Neural progenitor cell (in vitro differentiated cells): ENCODE results near the gene EFCAB8. TPM values are rescaled to one million over a fixed set of nuclear protein-coding genes. Genes with fewer than 3 reads are reported as not detected.

Experiments
- DNase-seq: peaks from one replicate; pipeline ENCODE4 v3.0.0-alpha.2; 2016; ENCODE audit warnings: low spot score
- H2AFZ ChIP-seq: fragments of 200-600 bp; sonication (generic); replicated peaks from 2 replicates; pipeline ENCODE4 v1.6.1; 2016; ENCODE audit warnings: antibody characterized with exemption
- H3F3A ChIP-seq: fragments of 200-600 bp; sonication (generic); 2 replicates; pipeline ENCODE4 v1.6.1; 2016; ENCODE audit warnings: antibody characterized with exemption, low read depth
- H3K27ac ChIP-seq: fragments of 200-600 bp; sonication (generic); 2 replicates; pipeline ENCODE4 v1.5.1; 2016; ENCODE audit warnings: mild to moderate bottlenecking
- H3K27me3 ChIP-seq: fragments of 200-600 bp; sonication (generic); 2 replicates; pipeline ENCODE4 v1.6.1; 2016; ENCODE audit warnings: mild to moderate bottlenecking, moderate library complexity
- H3K36me3 ChIP-seq: fragments of 200-600 bp; sonication (generic); 2 replicates; pipeline ENCODE4 v1.5.1; 2016
- H3K4me1 ChIP-seq: fragments of 200-600 bp; sonication (generic); 2 replicates; pipeline ENCODE4 v1.6.1; 2016; ENCODE audit warnings: mixed run types
- H3K4me2 ChIP-seq: fragments of 200-600 bp; sonication (generic); 2 replicates; pipeline ENCODE4 v1.6.1; 2016
- H3K4me3 ChIP-seq: fragments of 200-600 bp; sonication (generic); 2 replicates; pipeline ENCODE4 v1.5.1; 2016
- H3K79me2 ChIP-seq: fragments of 200-600 bp; sonication (generic); 2 replicates; pipeline ENCODE4 v1.6.1; 2016; ENCODE audit warnings: low read depth
- H3K9ac ChIP-seq: fragments of 200-600 bp; sonication (generic); 2 replicates; pipeline ENCODE4 v1.6.1; 2016
- H3K9me3 ChIP-seq: fragments of 200-600 bp; sonication (generic); 2 replicates; pipeline ENCODE4 v1.5.1; 2016; ENCODE audit warnings: low read depth
- H4K20me1 ChIP-seq: fragments of 200-600 bp; sonication (generic); 2 replicates; pipeline ENCODE4 v1.6.1; 2016; ENCODE audit warnings: low read depth
- H3K27ac Mint-ChIP-seq: 3 replicates; pipeline ENCODE4 v1.8.0; 2021; ENCODE audit warnings: mixed read lengths
- H3K27me3 Mint-ChIP-seq: 2 replicates; pipeline ENCODE4 v1.8.0; 2022; ENCODE audit warnings: low read depth, mild to moderate bottlenecking, inconsistent platforms, moderate library complexity, mixed read lengths; ENCODE audit not compliant: insufficient read depth
- H3K36me3 Mint-ChIP-seq: 3 replicates; pipeline ENCODE4 v1.8.0; 2021; ENCODE audit warnings: mixed read lengths
- H3K4me1 Mint-ChIP-seq: 3 replicates; pipeline ENCODE4 v1.8.0; 2021; ENCODE audit warnings: mixed read lengths
- H3K4me3 Mint-ChIP-seq: 3 replicates; pipeline ENCODE4 v1.8.0; 2021; ENCODE audit warnings: mild to moderate bottlenecking, moderate library complexity, mixed read lengths
- H3K9me3 Mint-ChIP-seq: 3 replicates; pipeline ENCODE4 v1.8.0; 2020; ENCODE audit warnings: mixed read lengths
- CTCF ChIP-seq: fragments of 200-600 bp; sonication (generic); IDR thresholded peaks from 2 replicates; pipeline ENCODE4 v1.5.1; 2017; ENCODE audit warnings: antibody characterized with exemption, mild to moderate bottlenecking
- EZH2 ChIP-seq: fragments of 200-600 bp; sonication (generic); IDR thresholded peaks from 2 replicates; pipeline ENCODE4 v1.6.1; 2017; ENCODE audit warnings: antibody characterized with exemption, mild to moderate bottlenecking, moderate library complexity
- EZH2phosphoT487 ChIP-seq: fragments of 200-600 bp; sonication (generic); IDR thresholded peaks from 2 replicates; pipeline ENCODE4 v1.6.1; 2017; ENCODE audit warnings: antibody characterized with exemption
- total RNA-seq: library from RNA; depleted of rRNA; stranded (reverse); fragments of >200 nt; gene quantifications from 2 replicates; pipeline ENCODE4 v1.2.3, GENCODE V29; 2015; ENCODE audit warnings: low replicate concordance

EFCAB8 gene
- total RNA-seq, 1 donor from 2014 or later, result not detected

GRCh38 chr20:32929162-32929561 is 70.4 kb downstream of the EFCAB8 start:
- Mint-ChIP-seq H3K27ac (no peak overlapping the region), H3K4me3 (no peak overlapping the region), H3K27me3 (no peaks in the 10 kb centered on the region), H3K9me3 (no peaks in the 10 kb centered on the region), H3K36me3 (no peaks in the 10 kb centered on the region), H3K4me1 (no peaks in the 10 kb centered on the region)
- H3K27me3 ChIP-seq, result peaks cover 1% of the 10 kb centered on the region
- H3K27ac ChIP-seq, result no peak overlapping the region
- H3K4me1 ChIP-seq, result no peaks in the 10 kb centered on the region
- no peak for TF ChIP-seq EZH2
- TF ChIP-seq EZH2phosphoT487, result no peak
- no peaks in the 10 kb centered on the region for H4K20me1 ChIP-seq
- no peak for DNase-seq
- H2AFZ ChIP-seq, result no peak overlapping the region
- no peaks in the 10 kb centered on the region for H3F3A ChIP-seq
- H3K4me3 ChIP-seq, result no peak overlapping the region
- no peaks in the 10 kb centered on the region for H3K79me2 ChIP-seq
- no peaks in the 10 kb centered on the region for H3K36me3 ChIP-seq
- no peak overlapping the region for H3K9ac ChIP-seq
- H3K4me2 ChIP-seq, result no peak overlapping the region
- no peaks in the 10 kb centered on the region for H3K9me3 ChIP-seq

GRCh38 chr20:32930181-32930580 is 71.5 kb downstream of the EFCAB8 start:
- Mint-ChIP-seq H3K4me1 (no peaks in the 10 kb centered on the region), H3K4me3 (no peak overlapping the region), H3K36me3 (no peaks in the 10 kb centered on the region), H3K9me3 (peaks cover 2% of the 10 kb centered on the region), H3K27me3 (no peaks in the 10 kb centered on the region), H3K27ac (no peak overlapping the region)
- no peaks in the 10 kb centered on the region for H3K36me3 ChIP-seq
- H3F3A ChIP-seq, result no peaks in the 10 kb centered on the region
- H3K9ac ChIP-seq, result no peak overlapping the region
- DNase-seq, result no peak
- no peak overlapping the region for H3K4me3 ChIP-seq
- H3K27ac ChIP-seq, result no peak overlapping the region
- no peaks in the 10 kb centered on the region for H3K4me1 ChIP-seq
- no peak overlapping the region for H2AFZ ChIP-seq
- H3K4me2 ChIP-seq, result no peak overlapping the region
- no peaks in the 10 kb centered on the region for H4K20me1 ChIP-seq
- no peaks in the 10 kb centered on the region for H3K9me3 ChIP-seq
- TF ChIP-seq EZH2phosphoT487, result no peak
- no peak for TF ChIP-seq EZH2
- TF ChIP-seq CTCF, result no peak
- no peaks in the 10 kb centered on the region for H3K79me2 ChIP-seq
- no peaks in the 10 kb centered on the region for H3K27me3 ChIP-seq

GRCh38 chr20:32930701-32931100 is 72.0 kb downstream of the EFCAB8 start:
- H3K9me3 Mint-ChIP-seq, result peaks cover 2% of the 10 kb centered on the region
- H4K20me1 ChIP-seq, result no peaks in the 10 kb centered on the region
- no peaks in the 10 kb centered on the region for H3K79me2 ChIP-seq
- no peaks in the 10 kb centered on the region for H3K36me3 Mint-ChIP-seq
- H3K9ac ChIP-seq, result no peak overlapping the region
- TF ChIP-seq EZH2 (no peak), CTCF (no peak), EZH2phosphoT487 (no peak)
- H3K27me3 ChIP-seq, result no peaks in the 10 kb centered on the region
- DNase-seq, result no peak
- H3F3A ChIP-seq, result no peaks in the 10 kb centered on the region
- H3K9me3 ChIP-seq, result no peaks in the 10 kb centered on the region
- H3K4me1 ChIP-seq, result no peaks in the 10 kb centered on the region
- no peak overlapping the region for H3K4me2 ChIP-seq
- H3K36me3 ChIP-seq, result no peaks in the 10 kb centered on the region
- no peak overlapping the region for H3K4me3 ChIP-seq
- no peak overlapping the region for H2AFZ ChIP-seq
- no peak overlapping the region for H3K27ac ChIP-seq
- H3K27me3 Mint-ChIP-seq, result no peaks in the 10 kb centered on the region
- no peak overlapping the region for H3K27ac Mint-ChIP-seq
- H3K4me3 Mint-ChIP-seq, result no peak overlapping the region
- no peaks in the 10 kb centered on the region for H3K4me1 Mint-ChIP-seq

- no peak overlapping the region for H3K4me3 Mint-ChIP-seq
- no peaks in the 10 kb centered on the region for H3F3A ChIP-seq
- H4K20me1 ChIP-seq, result no peaks in the 10 kb centered on the region
- peaks cover 2% of the 10 kb centered on the region for H3K9me3 Mint-ChIP-seq
- H3K9ac ChIP-seq, result no peak overlapping the region
- H3K4me1 ChIP-seq, result no peaks in the 10 kb centered on the region
- no peaks in the 10 kb centered on the region for H3K36me3 Mint-ChIP-seq
- H3K27me3 Mint-ChIP-seq, result no peaks in the 10 kb centered on the region
- no peaks in the 10 kb centered on the region for H3K4me1 Mint-ChIP-seq
- no peaks in the 10 kb centered on the region for H3K79me2 ChIP-seq
- no peak for DNase-seq
- H3K9me3 ChIP-seq, result no peaks in the 10 kb centered on the region
- H3K4me2 ChIP-seq, result no peak overlapping the region
- no peaks in the 10 kb centered on the region for H3K36me3 ChIP-seq
- TF ChIP-seq EZH2, result no peak
- TF ChIP-seq EZH2phosphoT487, result no peak
- H2AFZ ChIP-seq, result no peak overlapping the region
- no peak overlapping the region for H3K4me3 ChIP-seq
- H3K27me3 ChIP-seq, result peaks cover 9% of the 10 kb centered on the region
- H3K27ac Mint-ChIP-seq, result no peak overlapping the region
- H3K27ac ChIP-seq, result no peak overlapping the region
Observed at GRCh38 chr20:32934580-32934979, 75.9 kb downstream of the EFCAB8 start.
